ENCODE measurements around the gene ARVCF.

Gene ARVCF

GRCh38 chr22:19972652-19973550 lies 43.7 kb downstream of the ARVCF start:
- DNase-seq (ENCODE audit: low spot score): no peak

DNA sequence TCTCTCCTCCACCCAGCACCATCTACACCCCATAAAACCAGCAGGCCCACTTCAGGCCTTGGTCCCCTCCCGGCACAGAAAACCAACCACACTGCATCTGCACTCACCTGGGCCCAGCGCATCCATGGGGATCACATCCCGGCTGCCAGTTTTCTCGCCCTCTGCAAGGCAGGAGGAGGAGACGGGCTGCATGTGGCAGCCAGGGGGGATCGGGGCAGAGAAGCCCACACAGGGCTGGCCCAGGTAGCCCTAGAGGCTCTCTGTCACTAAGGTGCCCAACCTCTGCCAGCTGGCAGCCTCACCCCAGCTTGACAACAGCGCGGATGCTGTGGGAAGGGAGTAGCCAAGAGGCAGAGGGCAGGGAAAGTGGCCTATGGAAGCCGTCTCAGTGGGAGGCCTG lies 44.4 kb downstream of the ARVCF start:
- no peak for DNase-seq (ENCODE audit: low spot score)

DNA sequence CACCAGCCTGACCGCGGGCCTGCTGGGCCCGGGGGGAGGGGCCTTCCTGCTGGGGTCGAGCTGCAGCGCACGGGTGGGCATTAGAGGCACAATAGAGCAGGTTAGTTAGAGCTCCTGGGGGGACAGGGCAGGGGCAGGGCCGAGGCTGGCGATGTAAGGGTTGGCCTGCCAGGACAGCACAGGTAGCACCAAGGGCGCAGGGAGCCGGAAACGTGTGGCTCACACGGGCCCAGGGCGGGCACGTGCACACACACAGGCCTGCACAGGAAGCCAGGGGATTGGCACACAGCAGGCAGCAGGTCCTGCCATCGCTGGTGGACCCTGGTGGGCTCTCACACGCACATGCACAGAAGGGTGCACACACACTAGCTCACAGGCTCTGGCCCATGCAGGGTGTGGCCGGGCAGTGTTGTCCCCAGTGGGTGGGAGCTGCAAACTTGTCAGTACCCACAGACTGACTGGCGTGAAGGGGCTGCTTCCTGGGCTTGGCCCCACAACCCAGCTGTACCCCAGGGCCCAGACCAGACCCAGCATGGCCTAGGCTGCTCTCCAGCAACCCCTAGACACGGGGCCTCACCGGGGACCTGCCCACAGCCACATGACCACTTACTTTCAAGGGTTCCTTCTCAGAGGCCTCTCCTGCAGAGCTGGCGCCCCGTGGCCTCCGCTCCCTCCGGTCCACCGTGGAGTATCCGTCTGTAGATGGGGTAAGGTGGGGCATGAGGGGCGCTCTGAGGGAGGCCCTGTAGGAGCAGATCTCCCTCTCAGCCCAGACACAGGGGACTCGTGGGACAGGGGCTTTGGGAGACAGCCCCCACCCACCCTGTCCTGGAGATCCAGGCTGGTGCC lies 45.1 kb downstream of the ARVCF start:
- DNase-seq (ENCODE audit: low spot score): no peak

- DNase-seq (ENCODE audit: low spot score): peak; percentile 87
Measured at GRCh38 chr22:19970479-19971275, 45.9 kb downstream of the ARVCF start.

- no peak for DNase-seq (ENCODE audit: low spot score)
Measured at GRCh38 chr22:19970031-19970478, 46.6 kb downstream of the ARVCF start.

DNA sequence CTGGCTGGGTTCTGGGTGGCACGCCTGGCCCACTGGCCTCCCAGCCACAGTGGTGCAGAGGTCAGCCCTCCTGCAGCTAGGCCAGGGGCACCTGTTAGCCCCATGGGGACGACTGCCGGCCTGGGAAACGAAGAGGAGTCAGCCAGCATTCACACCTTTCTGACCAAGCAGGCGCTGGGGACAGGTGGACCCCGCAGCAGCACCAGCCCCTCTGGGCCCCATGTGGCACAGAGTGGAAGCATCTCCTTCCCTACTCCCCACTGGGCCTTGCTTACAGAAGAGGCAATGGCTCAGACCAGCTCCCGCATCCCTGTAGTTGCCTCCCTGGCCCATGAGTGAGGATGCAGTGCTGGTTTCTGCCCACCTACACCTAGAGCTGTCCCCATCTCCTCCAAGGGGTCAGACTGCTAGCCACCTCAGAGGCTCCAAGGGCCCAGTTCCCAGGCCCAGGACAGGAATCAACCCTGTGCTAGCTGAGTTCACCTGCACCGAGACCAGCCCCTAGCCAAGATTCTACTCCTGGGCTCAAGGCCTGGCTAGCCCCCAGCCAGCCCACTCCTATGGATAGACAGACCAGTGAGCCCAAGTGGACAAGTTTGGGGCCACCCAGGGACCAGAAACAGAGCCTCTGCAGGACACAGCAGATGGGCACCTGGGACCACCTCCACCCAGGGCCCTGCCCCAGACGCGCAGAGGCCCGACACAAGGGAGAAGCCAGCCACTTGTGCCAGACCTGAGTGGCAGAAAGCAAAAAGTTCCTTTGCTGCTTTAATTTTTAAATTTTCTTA lies 47.3 kb downstream of the ARVCF start:
- DNase-seq (ENCODE audit: low spot score): no peak

GRCh38 chr22:19968450-19968891 lies 48.2 kb downstream of the ARVCF start:
- DNase-seq (ENCODE audit: low spot score): no peak

DNA sequence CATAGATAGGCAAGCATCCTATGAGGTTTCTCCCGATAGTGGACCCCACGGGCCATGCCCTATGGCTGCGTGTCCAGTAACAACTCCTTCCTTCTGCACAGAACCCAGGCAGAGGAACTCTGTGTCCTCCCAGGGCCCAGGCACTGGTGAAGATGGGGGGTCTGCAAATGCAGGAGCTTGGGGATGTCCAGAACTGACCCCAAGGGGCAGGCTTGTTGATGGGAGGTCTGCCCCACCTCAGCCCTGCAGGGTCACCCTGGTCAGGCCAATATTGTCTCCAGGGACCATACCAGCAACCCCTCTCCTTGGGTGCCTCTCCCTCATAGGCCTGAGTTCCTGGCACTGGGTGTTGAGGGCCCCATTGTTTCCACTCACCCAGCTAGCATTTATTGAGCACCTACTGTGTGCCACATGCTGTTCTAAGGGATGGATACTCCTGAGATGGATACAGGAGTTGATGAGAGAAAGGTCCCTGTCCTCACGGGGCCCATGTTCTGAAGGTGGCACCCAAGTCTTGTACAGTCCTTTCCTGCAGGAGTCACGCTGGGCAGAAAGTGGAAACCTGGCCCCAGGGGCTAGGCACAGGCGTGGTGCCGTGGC lies 48.7 kb downstream of the ARVCF start:
- DNase-seq (ENCODE audit: low spot score): no peak

DNA sequence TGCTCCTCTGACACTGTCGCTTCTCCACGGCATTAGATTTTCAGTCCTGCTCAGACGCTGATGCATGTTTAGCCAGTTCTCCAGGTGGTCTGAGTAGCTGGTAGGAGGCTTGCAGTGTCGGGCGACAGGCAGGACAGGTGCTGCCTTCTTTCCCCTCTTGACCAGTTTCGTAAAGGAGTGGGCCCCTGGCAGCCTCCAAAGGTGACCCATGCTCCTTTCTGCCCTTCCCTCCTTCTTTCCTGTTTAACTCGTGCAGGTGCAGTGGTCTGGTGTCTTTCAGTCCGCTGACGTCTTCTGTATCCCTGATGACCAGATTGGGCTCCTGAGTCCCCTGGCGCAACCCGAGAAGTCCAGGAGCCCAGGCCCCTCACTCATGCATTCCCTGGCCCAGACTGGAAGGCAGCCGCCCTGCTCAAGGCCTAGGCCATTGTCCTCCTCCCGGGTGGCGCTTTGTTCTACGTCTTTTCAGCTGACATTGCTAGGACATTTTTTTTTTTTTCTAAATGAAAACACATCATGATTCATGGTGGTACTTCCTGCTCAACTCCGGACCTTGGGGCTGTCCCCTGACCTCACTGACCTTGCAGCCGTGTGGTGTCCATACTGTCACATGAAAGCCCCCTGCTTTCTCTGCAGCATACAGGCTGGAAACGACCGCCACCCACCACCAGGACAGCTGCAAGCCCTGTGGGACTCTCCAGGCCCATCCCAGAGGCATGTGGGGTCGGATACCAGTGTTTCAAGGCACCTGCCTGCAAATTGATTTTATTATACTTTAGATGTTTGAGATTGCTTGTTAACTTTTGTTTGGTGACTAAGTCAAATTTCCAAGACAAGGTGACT lies 49.5 kb downstream of the ARVCF start:
- no peak for DNase-seq (ENCODE audit: low spot score)

DNA sequence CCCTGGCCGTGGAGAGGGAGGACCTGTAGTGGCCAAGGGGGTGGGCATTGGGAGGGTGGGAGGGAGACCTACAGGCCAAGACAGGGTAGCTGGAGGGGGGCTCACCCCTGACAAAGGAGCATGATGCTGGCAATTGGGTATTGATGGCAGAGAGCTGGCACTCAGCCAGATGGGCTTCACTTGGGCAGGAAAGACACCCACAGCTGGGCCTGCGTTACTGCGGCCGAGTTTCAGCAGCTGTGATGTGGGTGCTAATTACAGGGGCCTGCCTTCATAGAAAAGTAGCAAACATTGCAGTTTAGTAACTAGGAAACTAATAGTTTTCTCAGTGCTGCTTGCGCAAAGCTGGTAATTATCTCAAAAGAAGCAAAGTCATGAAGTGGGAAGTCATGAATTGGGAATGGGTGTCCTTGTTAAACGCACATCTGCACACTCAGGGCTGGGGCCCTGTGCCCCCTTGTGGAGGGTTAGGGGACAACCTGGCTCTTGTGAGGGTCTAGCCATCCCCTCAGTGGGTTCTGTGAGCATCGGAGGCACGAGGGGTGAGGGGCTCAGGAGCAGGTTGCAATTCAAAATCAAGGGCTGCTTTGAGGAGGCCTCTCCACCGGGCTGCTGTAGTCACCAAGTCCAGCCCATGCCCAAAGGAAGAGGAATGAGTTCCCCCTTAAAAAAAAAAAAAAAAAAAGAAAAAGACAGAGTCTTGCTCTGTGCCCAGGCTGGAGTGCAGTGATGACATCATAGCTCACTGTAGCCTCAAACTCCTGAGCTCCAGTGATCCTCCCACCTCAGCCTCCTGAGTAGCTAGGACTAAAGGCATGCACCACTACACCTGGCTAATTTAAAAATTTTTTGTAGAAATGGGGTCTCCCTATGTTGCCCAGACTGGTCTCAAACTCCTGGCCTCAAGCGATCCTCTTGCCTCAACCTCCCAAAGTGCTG lies 50.6 kb downstream of the ARVCF start:
- no peak for DNase-seq (ENCODE audit: low spot score)

GRCh38 chr22:19964701-19965386 lies 51.8 kb downstream of the ARVCF start:
- DNase-seq (ENCODE audit: low spot score): no peak

DNA sequence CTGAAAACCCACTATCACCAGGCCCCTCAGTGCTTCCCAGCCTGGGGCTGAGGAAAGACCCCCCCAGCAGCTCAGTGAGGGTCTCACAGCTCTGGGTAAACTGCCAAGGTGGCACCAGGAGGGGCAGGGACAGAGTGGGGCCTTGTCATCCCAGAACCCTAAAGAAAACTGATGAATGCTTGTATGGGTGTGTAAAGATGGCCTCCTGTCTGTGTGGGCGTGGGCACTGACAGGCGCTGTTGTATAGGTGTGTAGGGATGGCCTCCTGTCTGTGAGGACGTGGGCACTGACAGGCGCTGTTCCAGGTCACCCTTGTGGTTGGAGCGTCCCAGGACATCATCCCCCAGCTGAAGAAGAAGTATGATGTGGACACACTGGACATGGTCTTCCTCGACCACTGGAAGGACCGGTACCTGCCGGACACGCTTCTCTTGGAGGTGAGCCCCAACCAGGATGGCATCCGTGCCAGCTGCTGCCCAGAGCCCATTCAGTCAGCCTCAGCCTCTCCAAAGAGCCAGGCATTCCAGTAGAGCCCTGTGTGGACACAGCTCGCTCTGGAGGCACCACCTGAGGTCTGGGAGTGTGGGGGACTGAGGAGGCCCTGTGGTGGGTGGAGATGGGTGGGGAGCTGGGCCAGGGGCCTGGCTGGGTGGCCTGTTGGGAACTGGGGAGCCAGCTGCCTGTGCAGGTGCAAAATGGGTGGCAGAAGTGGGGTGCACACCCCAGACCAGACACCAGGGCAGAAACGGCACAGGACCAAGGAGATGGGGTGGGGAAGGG lies 52.6 kb downstream of the ARVCF start:
- DNase-seq (ENCODE audit: low spot score): no peak

DNA sequence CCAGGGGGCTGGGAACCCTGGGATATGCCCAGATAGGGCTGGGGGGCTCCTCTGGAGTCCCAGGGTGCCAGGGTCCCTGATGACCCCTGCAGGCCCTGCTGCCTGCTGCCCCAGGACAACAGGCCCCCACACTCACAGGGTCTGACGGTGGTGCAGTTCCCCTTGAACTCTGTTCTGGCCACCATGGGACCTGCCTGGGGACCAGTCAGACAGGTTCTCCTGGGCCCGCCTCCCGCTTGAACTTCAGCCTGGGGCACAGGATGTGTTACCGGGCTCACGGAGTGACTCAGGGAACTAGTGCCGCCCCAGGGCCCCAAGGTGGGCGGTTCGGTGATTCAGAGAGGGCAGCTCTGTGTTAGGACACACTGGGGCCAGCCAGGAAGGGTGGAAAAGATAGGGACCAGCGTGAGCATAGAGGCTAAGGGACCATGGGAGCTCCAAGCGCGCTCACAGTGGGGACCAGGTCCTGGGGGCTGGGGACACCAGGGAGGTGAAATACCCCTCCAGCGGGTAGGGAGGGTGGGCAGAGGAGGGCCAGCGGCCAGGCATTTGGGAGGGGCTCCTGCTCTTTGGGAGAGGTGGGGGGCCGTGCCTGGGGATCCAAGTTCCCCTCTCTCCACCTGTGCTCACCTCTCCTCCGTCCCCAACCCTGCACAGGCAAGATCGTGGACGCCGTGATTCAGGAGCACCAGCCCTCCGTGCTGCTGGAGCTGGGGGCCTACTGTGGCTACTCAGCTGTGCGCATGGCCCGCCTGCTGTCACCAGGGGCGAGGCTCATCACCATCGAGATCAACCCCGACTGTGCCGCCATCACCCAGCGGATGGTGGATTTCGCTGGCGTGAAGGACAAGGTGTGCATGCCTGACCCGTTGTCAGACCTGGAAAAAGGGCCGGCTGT lies 53.5 kb downstream of the ARVCF start:
- DNase-seq (ENCODE audit: low spot score): no peak

DNA sequence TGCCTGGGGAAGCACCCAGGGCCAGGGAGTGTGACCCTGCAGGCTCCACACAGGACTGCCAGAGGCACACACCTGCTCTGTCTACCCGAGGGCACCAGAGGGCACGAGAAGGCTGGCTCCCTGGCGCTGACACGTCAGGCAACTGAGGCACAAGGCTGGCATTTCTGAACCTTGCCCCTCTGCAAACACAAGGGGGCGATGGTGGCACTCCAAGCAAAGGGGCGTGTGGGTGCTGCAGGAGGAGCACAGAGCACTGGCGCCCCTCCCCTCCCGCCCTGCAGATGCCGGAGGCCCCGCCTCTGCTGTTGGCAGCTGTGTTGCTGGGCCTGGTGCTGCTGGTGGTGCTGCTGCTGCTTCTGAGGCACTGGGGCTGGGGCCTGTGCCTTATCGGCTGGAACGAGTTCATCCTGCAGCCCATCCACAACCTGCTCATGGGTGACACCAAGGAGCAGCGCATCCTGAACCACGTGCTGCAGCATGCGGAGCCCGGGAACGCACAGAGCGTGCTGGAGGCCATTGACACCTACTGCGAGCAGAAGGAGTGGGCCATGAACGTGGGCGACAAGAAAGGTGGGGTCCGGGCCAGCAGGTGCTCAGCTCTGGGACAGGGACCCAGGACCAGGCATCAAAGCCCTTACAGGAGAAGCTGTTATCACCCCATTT lies 54.2 kb downstream of the ARVCF start:
- DNase-seq (ENCODE audit: low spot score): peak; percentile 90

DNA sequence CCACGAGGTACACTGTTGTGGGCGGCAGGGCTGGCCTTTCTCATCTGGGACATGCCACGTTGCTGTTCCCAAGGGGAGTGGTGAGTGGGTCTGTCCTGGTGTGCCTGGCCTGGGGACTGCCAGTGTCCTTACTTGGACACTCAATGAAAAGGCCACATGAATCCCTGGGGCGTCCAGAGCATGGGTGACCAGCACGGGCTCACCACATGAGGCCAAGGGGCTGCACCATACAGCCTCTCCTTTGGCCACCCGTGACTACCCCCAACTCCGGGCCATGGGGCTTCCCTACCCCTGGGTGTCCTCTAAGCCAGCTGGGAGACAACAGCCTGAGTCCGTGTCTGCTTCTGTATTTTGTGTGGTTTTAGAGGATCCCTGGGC lies 54.8 kb downstream of the ARVCF start:
- no peak for DNase-seq (ENCODE audit: low spot score)

DNA sequence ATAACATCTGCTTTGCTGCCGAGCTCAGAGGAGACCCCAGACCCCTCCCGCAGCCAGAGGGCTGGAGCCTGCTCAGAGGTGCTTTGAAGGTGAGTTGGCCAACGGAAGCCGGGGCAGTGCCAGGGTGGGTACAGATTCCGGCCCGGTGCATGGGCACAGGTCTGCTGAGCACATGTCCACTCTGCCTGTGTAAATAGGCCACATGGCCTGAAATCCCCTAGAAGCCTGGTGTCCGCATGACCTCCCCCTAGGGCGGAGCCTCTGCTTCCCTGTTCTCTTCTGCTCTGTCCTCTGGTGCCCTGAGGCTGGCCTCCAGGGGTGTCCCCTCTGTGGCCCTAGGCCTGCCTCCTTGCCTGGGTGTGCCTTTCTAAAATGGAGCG lies 55.4 kb downstream of the ARVCF start:
- DNase-seq (ENCODE audit: low spot score): no peak

Data from ecto neural progenitor cell (in vitro differentiated cells).